HG03060 (cell line): Measurements from ENCODE around the gene MFAP3L.
"Not testable (repeated sequence)": the region's sequence is repeated elsewhere in the genome, so short reads cannot be mapped to it uniquely, and the experiment has no call there.

ENCODE experiments used
- ATAC-seq: cut with Tn5 transposase; IDR thresholded peaks from one replicate; pipeline ENCODE4 v1.9.1; 2021; ENCODE audit warnings: low read depth, moderate number of reproducible peaks; ENCODE audit not compliant: unreplicated experiment

Gene MFAP3L

DNA sequence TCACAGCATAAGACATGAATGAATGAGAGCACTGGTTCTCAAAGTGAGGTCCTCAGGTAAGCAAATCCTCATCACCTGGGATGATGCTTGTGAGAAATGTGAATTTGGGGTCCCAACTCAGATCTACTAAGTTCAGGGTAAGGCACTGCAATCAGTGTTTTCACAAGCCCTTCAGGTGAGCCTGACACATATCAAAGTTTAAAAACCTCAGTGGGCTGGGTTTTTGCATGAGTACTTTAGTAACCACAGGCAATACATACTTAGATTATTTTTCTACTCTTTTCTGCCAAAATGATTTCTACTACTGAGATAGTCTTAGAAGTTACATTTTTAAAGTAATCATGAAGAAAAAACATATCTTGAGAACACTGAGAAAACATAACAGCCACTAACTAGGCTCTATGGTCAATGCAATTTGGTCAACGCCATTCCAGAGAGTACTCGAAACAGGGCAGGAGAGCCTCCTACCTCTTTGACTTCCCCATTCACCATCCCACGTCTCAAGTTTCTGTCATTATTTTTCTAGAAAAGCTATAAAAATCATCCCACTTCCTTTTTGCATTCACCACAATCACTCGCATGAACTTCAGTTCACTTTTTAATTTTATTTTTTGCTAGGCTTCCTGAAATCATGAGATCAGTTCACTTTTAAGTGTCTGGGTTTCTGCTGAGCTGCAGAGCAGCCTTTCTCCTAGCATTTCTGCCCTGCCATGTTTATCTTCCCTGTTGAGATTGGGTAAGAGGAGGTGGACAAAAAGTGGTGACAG is 73.8 kb downstream of the MFAP3L start:
- ATAC-seq, result peak; percentile 83

DNA sequence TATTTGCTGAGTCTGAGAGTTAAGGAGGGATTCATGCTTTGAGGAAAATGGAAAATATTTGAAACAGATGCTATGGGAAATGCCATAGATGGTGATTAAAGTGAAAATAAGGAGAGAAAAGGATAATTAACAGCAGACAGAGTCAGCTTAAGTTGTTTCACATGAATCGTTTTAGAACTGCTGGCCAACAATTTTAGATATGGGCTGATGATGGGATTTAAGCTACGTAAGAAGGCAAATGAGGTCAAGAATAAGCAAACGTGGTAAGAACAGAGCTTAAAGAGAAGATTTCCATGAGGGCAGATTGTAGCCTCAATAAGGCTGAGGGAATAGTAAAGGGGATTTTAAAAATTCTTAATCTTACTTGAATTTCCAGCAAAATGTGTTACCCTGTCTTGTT is 77.9 kb downstream of the MFAP3L start:
- ATAC-seq, result no peak

DNA sequence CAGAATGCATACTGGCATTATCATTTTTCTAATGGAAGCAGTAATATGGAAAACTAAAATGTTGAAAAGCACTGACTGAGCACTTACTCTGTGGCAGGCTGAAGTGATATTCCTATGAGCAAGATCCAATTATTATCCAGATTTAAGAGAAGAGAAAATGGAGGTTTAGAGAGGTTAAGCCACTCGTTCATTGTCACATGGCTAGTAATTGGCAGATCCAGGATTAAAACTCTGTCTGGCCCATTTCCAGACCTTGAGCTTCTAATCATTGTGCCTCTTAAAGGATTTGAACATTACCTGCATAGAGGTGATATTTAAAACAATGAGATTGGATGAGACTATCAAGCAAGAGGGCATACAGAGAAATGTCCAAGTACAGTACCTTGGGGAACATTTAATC is 80.6 kb downstream of the MFAP3L start:
- ATAC-seq, result no peak

DNA sequence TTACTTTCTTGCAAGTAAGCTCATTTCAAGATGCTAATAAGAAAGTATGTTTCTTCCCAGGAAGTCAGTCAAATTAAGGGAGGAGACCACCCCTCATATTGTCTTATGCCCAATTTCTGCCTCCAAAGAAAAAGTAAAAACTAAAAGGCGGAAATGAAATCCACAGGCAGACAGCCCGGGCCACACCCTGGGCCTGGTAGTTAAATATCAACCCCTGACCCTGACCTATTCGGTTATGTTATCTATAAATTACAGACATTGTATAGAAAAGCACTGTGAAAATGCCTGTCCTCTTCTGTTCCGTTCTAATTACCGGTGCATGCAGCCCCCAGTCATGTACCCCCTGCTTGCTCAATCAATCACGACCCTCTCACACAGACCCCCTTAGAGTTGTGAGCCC is 82.6 kb downstream of the MFAP3L start:
- not testable (repeated sequence) for ATAC-seq

DNA sequence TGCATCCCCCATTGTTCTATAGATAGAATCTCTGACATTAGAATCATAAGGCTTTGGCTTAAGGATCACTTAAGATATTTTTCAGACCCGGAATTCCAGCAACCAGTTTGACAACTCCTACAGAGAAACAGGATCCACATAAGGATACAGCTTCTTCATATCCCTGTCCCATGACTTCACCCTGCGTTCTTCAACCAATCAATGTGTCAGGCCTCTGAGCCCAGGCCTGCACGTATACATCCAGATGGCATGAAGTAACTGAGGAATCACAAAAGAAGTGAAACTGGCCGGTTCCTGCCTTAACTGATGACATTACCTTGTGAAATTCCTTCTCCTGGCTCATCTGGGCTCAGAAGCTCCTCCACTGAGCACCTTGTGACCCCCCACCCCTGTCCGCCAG is 85.1 kb downstream of the MFAP3L start:
- ATAC-seq, result no peak

DNA sequence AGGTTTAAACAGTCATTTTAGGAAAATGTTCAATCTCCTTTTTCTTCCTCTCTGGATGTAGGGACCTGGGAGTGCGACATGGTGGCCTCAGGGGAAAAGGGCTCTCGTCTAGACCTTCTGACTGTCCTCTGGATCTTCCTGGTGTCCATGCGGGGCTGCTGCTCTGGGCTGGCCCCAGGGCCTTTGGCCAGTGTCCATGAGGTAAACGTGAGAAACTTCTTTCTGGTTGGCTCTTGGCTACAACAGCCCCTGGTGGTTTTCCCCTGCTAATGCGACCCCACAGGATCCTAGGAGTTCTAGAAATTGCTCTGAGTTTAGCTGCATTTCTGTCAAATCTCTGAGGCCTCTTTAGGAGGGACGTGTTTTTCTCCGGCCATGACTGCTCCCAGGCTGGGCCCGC is 85.7 kb downstream of the MFAP3L start:
- no peak for ATAC-seq
